ENCODE results near the gene ANAPC7.

ANAPC7 gene

GRCh38 chr12:110347767-110348166 is 55.7 kb downstream of the ANAPC7 start:
- TF ChIP-seq, protein P1, sequence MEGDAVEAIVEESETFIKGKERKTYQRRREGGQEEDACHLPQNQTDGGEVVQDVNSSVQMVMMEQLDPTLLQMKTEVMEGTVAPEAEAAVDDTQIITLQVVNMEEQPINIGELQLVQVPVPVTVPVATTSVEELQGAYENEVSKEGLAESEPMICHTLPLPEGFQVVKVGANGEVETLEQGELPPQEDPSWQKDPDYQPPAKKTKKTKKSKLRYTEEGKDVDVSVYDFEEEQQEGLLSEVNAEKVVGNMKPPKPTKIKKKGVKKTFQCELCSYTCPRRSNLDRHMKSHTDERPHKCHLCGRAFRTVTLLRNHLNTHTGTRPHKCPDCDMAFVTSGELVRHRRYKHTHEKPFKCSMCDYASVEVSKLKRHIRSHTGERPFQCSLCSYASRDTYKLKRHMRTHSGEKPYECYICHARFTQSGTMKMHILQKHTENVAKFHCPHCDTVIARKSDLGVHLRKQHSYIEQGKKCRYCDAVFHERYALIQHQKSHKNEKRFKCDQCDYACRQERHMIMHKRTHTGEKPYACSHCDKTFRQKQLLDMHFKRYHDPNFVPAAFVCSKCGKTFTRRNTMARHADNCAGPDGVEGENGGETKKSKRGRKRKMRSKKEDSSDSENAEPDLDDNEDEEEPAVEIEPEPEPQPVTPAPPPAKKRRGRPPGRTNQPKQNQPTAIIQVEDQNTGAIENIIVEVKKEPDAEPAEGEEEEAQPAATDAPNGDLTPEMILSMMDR (IDR thresholded peaks at IDR 0.05; ENCODE audit: borderline replicate concordance, control extremely low read depth, extremely low read depth, insufficient read depth, missing control alignments), result no peak
- DNase-seq (ENCODE audit: low spot score), result no peak
- in situ Hi-C loops (cut with MboI; ENCODE audit: low sequenced_read_pairs, unreplicated experiment), result no loop called here

GRCh38 chr12:110345963-110346362 is 57.5 kb downstream of the ANAPC7 start:
- in situ Hi-C loops (cut with MboI; ENCODE audit: low sequenced_read_pairs, unreplicated experiment), result no loop called here
- no peak for DNase-seq (ENCODE audit: low spot score)
- TF ChIP-seq, protein P1 (IDR thresholded peaks at IDR 0.05; ENCODE audit: borderline replicate concordance, control extremely low read depth, extremely low read depth, insufficient read depth, missing control alignments), result no peak

DNA sequence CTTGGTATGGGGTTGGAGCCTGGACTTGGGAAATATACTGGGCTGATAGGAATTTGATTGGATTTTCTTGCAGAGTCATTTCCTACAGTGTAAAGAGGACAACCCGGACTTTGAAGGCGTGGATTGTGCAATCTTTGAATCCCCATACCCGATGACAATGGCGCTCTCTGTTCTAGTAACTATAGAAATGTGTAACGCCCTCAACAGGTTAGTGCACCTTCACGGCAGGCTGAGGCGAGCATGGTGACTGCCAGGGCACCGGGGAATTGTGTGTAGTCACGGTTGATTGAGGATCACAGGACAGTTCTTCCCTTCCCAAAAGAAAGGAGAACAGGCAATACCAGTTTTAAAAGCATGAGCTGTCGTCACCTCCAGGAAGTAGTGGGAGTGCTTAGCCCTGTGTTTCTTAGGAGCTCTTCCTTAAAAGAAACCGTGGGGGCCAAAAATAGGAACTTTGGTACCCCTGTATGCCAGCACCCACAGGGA is 58.3 kb downstream of the ANAPC7 start:
- no peak for DNase-seq (ENCODE audit: low spot score)
- TF ChIP-seq, protein P1 (IDR thresholded peaks at IDR 0.05; ENCODE audit: borderline replicate concordance, control extremely low read depth, extremely low read depth, insufficient read depth, missing control alignments), result no peak
- in situ Hi-C loops (cut with MboI; ENCODE audit: low sequenced_read_pairs, unreplicated experiment), result no loop called here

GRCh38 chr12:110344657-110345056 is 58.9 kb downstream of the ANAPC7 start:
- TF ChIP-seq, protein P1 (IDR thresholded peaks at IDR 0.05; ENCODE audit: borderline replicate concordance, control extremely low read depth, extremely low read depth, insufficient read depth, missing control alignments), result no peak
- DNase-seq (ENCODE audit: low spot score), result no peak
- in situ Hi-C loops (cut with MboI; ENCODE audit: low sequenced_read_pairs, unreplicated experiment), result no loop called here

GRCh38 chr12:110343736-110344555 is 59.6 kb downstream of the ANAPC7 start:
- DNase-seq (ENCODE audit: low spot score), result no peak
- in situ Hi-C loops (cut with MboI; ENCODE audit: low sequenced_read_pairs, unreplicated experiment), result no loop called here
- TF ChIP-seq, protein P1 (IDR thresholded peaks at IDR 0.05; ENCODE audit: borderline replicate concordance, control extremely low read depth, extremely low read depth, insufficient read depth, missing control alignments), result no peak

GRCh38 chr12:110343114-110343513 is 60.4 kb downstream of the ANAPC7 start:
- DNase-seq (ENCODE audit: low spot score), result no peak
- TF ChIP-seq, protein P1 (IDR thresholded peaks at IDR 0.05; ENCODE audit: borderline replicate concordance, control extremely low read depth, extremely low read depth, insufficient read depth, missing control alignments), result no peak
- in situ Hi-C loops (cut with MboI; ENCODE audit: low sequenced_read_pairs, unreplicated experiment), result no loop called here

Measured in GM13976 (cell line).